HCT116 (cell line): ENCODE results near the gene TLCD1. TPM values are rescaled to one million over a fixed set of nuclear protein-coding genes. Genes with fewer than 3 reads are reported as not detected.

Source experiments
- ATAC-seq: fragments of 200-7000 bp; cut with Tn5 transposase; 2 replicates; pipeline ENCODE4 v1.9.1; 2020; ENCODE audit warnings: mild to moderate bottlenecking, moderate library complexity
- BruUV-seq: library from RNA; stranded (reverse); fragments of 400-500 nt; replicated peaks from 2 replicates; lab custom pipeline; 2021; lab: Mats Ljungman, UMichigan
- CTCF ChIA-PET: fragments of 300-600 bp; sonication (Branson Sonifier 250); formaldehyde crosslinking; loops from one replicate; lab custom pipeline; 2021; ENCODE audit warnings: antibody characterized with exemption; lab: Charles Lee
- POLR2A ChIA-PET: fragments of 300-600, 350-600 bp; sonication (Branson Sonifier 250); formaldehyde crosslinking; loops from one replicate; lab custom pipeline; 2021; ENCODE audit warnings: antibody characterized with exemption; lab: Charles Lee
- RAD21 ChIA-PET, 2 experiments: fragments of 300-600 bp; sonication (Branson Sonifier 250); formaldehyde crosslinking; loops; one replicate each; lab custom pipeline; 2023; ENCODE audit warnings: low total read pairs in 2 of 2; ENCODE audit not compliant: uncharacterized antibody in 2 of 2, unreplicated experiment in 2 of 2, low non-redundant PET in 1 of 2; lab: Charles Lee
- DNase-seq: peaks from one replicate; pipeline ENCODE4 v3.0.0-alpha.2; 2010; ENCODE audit warnings: low read depth, low spot score
- H2AFZ ChIP-seq: fragments of 200-600 bp; shearing (Covaris generic), sonication (generic); 2 replicates; pipeline ENCODE4 v1.6.1; 2017; ENCODE audit warnings: low read depth, mixed run types, mixed read lengths, antibody characterized with exemption, low read length; ENCODE audit not compliant: poor library complexity, severe bottlenecking
- H3K27ac ChIP-seq: 2 replicates; pipeline ENCODE4 v1.5.1; 2012; ENCODE audit warnings: low read depth, low read length
- H3K27me3 ChIP-seq: fragments of 200-600 bp; sonication (generic); 2 replicates; pipeline ENCODE4 v1.6.1; 2016; ENCODE audit warnings: mixed run types, low read length, mixed read lengths; ENCODE audit not compliant: insufficient read depth
- H3K36me3 ChIP-seq, 2 experiments: fragments of 200-500 bp in 1 of 2; fragments of 200-600 bp in 1 of 2; sonication (Bioruptor generic) in 1 of 2; sonication (generic) in 1 of 2; 2 replicates each; pipeline versions ENCODE4 v1.5.1 to v1.6.1; 2014 to 2016; ENCODE audit warnings: low read length in 2 of 2, inconsistent platforms in 1 of 2, mixed read lengths in 1 of 2, mixed run types in 1 of 2; ENCODE audit not compliant: insufficient read depth in 2 of 2, control insufficient read depth in 1 of 2
- H3K4me1 ChIP-seq, 2 experiments: fragments of 200-600 bp in 1 of 2; sonication (generic) in 1 of 2; 2 replicates each; pipeline versions ENCODE4 v1.5.1 to v1.6.1; 2012 to 2017; ENCODE audit warnings: low read length in 2 of 2, inconsistent platforms in 1 of 2, mild to moderate bottlenecking in 1 of 2, mixed read lengths in 1 of 2, mixed run types in 1 of 2, moderate library complexity in 1 of 2; ENCODE audit not compliant: insufficient read depth in 2 of 2, control insufficient read depth in 1 of 2
- H3K4me2 ChIP-seq: fragments of 200-600 bp; sonication (generic); 2 replicates; pipeline ENCODE4 v1.6.1; 2017; ENCODE audit warnings: mixed run types, low read length, mixed read lengths
- H3K4me3 ChIP-seq, 2 experiments: fragments of 200-600 bp in 1 of 2; sonication (generic) in 1 of 2; replicated peaks in 1 of 2; 2 replicates each; pipeline ENCODE4 v1.5.1; 2011 to 2016; ENCODE audit warnings: low read length in 2 of 2, control low read depth in 1 of 2, low read depth in 1 of 2, mild to moderate bottlenecking in 1 of 2, mixed read lengths in 1 of 2, mixed run types in 1 of 2
- H3K79me2 ChIP-seq: fragments of 200-600 bp; sonication (generic); 2 replicates; pipeline ENCODE4 v1.6.1; 2017; ENCODE audit warnings: mild to moderate bottlenecking, mixed run types, low read length, moderate library complexity, mixed read lengths; ENCODE audit not compliant: insufficient read depth
- H3K9ac ChIP-seq: fragments of 200-600 bp; sonication (generic); 2 replicates; pipeline ENCODE4 v1.6.1; 2016; ENCODE audit warnings: low read length, mixed read lengths
- H3K9me2 ChIP-seq: fragments of 200-600 bp; sonication (generic), shearing (Covaris generic); 2 replicates; pipeline ENCODE4 v1.6.1; 2017; ENCODE audit warnings: mixed run types, mild to moderate bottlenecking, moderate library complexity; ENCODE audit not compliant: insufficient read depth
- H3K9me3 ChIP-seq, 2 experiments: fragments of 200-500 bp in 1 of 2; fragments of 200-600 bp in 1 of 2; sonication (Bioruptor generic) in 1 of 2; sonication (generic) in 1 of 2; 2 replicates each; pipeline ENCODE4 v1.6.1; 2014 to 2017; ENCODE audit warnings: low read length in 2 of 2, mixed read lengths in 2 of 2, inconsistent platforms in 1 of 2, low read depth in 1 of 2, mild to moderate bottlenecking in 1 of 2, mixed run types in 1 of 2, moderate library complexity in 1 of 2; ENCODE audit not compliant: control insufficient read depth in 1 of 2, insufficient read depth in 1 of 2
- H4K20me1 ChIP-seq: fragments of 200-600 bp; sonication (generic), shearing (Covaris generic); 2 replicates; pipeline ENCODE4 v1.6.1; 2017; ENCODE audit warnings: mixed run types, mild to moderate bottlenecking, moderate library complexity; ENCODE audit not compliant: insufficient read depth
- CBX3 ChIP-seq: IDR thresholded peaks from 2 replicates; pipeline ENCODE4 v1.6.1; 2012; ENCODE audit warnings: low read depth
- CEBPB ChIP-seq: IDR thresholded peaks from 2 replicates; pipeline ENCODE4 v1.6.1; 2012; ENCODE audit warnings: low read depth
- EZH2phosphoT487 ChIP-seq: fragments of 200-600 bp; IDR thresholded peaks from 2 replicates; pipeline ENCODE4 v1.6.1; 2018; ENCODE audit warnings: antibody characterized with exemption, borderline replicate concordance
- JUND ChIP-seq: IDR thresholded peaks from 2 replicates; pipeline ENCODE4 v1.6.1; 2012
- POLR2AphosphoS5 ChIP-seq: IDR thresholded peaks from 2 replicates; pipeline ENCODE4 v1.6.1; 2011; ENCODE audit warnings: mild to moderate bottlenecking, low read depth, low read length, moderate library complexity
- SIN3A ChIP-seq: IDR thresholded peaks from 2 replicates; pipeline ENCODE4 v1.6.1; 2012; ENCODE audit warnings: low read depth
- TCF7L2 ChIP-seq: IDR thresholded peaks from 2 replicates; pipeline ENCODE4 v1.7.0; 2011; ENCODE audit warnings: borderline replicate concordance, inconsistent platforms; ENCODE audit not compliant: insufficient read depth, insufficient read length; ENCODE audit errors: extremely low read depth
- YY1 ChIP-seq: IDR thresholded peaks from 2 replicates; pipeline ENCODE4 v1.6.1; 2011; ENCODE audit warnings: low read length, low read depth, moderate library complexity, mild to moderate bottlenecking; ENCODE audit not compliant: insufficient replicate concordance; ENCODE audit errors: extremely low read depth
- ZBTB33 ChIP-seq: IDR thresholded peaks from 2 replicates; pipeline ENCODE4 v1.6.1; 2011; ENCODE audit warnings: mild to moderate bottlenecking, low read length, moderate library complexity; ENCODE audit not compliant: insufficient replicate concordance; ENCODE audit errors: extremely low read depth
- ZFX ChIP-seq: fragments of 450-650 bp; IDR thresholded peaks from 2 replicates; pipeline ENCODE4 v1.6.1; 2017
- ZNF274 ChIP-seq: fragments of 200-500 bp; sonication (Bioruptor generic); IDR thresholded peaks from 2 replicates; pipeline ENCODE4 v1.6.1; 2014; ENCODE audit warnings: mild to moderate bottlenecking, low read depth, low read length, inconsistent platforms
- intact Hi-C: fragments of 100-400 bp; cut with micrococcal nuclease; formaldehyde crosslinking; loops from 2 replicates; pipeline ENCODE4 v1.10.0; 2022
- total RNA-seq: library from RNA; stranded (reverse); gene quantifications from one replicate; pipeline ENCODE4 v1.2.1, GENCODE V29; 2021; ENCODE audit not compliant: unreplicated experiment
- TF ChIP-seq, protein P1 (sequence below): IDR thresholded peaks from 2 replicates; pipeline ENCODE4 v1.6.1; 2012; ENCODE audit warnings: low read depth

Gene TLCD1
- total RNA-seq, 1 experiment from 2014 or later = 28.3 TPM

DNA sequence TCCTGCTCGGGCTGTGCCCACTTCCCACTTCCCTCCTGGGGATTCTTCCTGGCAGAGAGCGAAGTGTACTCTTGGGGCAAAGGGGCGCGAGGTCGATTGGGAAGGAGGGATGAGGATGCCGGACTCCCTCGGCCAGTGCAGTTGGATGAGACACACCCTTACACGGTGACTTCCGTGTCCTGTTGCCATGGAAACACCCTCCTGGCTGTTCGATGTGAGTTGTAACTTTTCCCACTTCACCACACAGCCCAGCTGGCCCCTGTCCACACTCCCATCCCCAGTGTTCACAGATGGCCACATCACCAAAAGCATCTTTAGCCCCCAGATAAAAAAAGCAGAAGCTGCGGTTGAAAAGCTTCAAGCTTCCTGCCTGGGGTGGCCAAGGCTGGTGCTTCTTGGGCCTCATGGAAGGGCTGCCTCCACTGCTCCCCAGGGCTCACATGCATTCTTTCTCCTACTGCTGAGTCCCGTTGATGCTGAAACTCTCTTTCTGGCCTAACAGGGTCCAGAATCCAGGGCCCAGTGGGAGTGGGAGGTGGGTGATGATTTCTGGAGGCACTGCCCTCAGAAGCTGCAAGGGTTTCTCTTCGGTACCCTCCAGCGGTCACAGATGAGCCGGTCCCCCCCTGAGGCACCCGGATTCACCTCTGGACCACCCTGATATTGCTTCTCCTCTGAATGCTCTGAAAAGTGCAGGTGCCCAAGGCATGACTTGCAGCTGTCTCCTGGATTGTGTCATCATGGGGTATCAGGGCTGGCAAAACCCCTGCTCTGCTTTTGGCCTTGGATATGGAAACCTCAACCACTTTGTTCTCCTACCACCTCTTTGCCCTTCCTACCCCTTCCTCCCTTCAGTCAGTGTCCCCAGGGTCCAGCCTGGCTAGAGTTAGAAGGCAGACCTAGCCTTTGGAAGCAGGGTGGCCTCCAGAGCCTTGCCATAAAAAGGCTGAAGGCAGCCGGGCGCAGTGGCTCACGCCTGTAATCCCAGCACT, 15.6 kb upstream of the TLCD1 start (continued):
- TF ChIP-seq CEBPB (no peak), SIN3A (no peak)
- TF ChIP-seq, protein P1, sequence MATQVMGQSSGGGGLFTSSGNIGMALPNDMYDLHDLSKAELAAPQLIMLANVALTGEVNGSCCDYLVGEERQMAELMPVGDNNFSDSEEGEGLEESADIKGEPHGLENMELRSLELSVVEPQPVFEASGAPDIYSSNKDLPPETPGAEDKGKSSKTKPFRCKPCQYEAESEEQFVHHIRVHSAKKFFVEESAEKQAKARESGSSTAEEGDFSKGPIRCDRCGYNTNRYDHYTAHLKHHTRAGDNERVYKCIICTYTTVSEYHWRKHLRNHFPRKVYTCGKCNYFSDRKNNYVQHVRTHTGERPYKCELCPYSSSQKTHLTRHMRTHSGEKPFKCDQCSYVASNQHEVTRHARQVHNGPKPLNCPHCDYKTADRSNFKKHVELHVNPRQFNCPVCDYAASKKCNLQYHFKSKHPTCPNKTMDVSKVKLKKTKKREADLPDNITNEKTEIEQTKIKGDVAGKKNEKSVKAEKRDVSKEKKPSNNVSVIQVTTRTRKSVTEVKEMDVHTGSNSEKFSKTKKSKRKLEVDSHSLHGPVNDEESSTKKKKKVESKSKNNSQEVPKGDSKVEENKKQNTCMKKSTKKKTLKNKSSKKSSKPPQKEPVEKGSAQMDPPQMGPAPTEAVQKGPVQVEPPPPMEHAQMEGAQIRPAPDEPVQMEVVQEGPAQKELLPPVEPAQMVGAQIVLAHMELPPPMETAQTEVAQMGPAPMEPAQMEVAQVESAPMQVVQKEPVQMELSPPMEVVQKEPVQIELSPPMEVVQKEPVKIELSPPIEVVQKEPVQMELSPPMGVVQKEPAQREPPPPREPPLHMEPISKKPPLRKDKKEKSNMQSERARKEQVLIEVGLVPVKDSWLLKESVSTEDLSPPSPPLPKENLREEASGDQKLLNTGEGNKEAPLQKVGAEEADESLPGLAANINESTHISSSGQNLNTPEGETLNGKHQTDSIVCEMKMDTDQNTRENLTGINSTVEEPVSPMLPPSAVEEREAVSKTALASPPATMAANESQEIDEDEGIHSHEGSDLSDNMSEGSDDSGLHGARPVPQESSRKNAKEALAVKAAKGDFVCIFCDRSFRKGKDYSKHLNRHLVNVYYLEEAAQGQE = no peak

- no TSS peak for BruUV-seq
- ChIA-PET CTCF (interaction anchor here (0.7 kb wide), 1 partner anchor 13 kb away, joined by 4 read pairs; no protein-coding TSS in a partner anchor), RAD21 (no interaction called here), POLR2A (interaction anchor here (1.1 to 1.6 kb wide), 3 partner anchors 12 to 14 kb away, joined by 4 read pairs; partner anchors contain the start of gene NEK8)
- no peak overlapping the region; the same call in 1 of the 2 replicates for H3K27ac ChIP-seq
- intact Hi-C loops = no loop called here
- H3K36me3 ChIP-seq = peaks cover 0 to 5% of the 10 kb centered on the region in 2 experiments; a peak in 2 of 4 replicates
- no peak for DNase-seq
- H3K27me3 ChIP-seq = no peaks in the 10 kb centered on the region
- ATAC-seq = no peak
- H3K9ac ChIP-seq = no peak overlapping the region
- H3K9me2 ChIP-seq = no peaks in the 10 kb centered on the region
- no peak overlapping the region for H2AFZ ChIP-seq
- H3K4me3 ChIP-seq = no peak overlapping the region
- H3K4me2 ChIP-seq = no peak overlapping the region
- no peaks in the 10 kb centered on the region; the same call in 1 of the 2 replicates for H4K20me1 ChIP-seq
- H3K4me1 ChIP-seq = peaks cover 15 to 36% of the 10 kb centered on the region in 2 experiments
- peaks cover 16% of the 10 kb centered on the region for H3K79me2 ChIP-seq
- no peaks in the 10 kb centered on the region for H3K9me3 ChIP-seq
- TF ChIP-seq ZFX (no peak), ZNF274 (no peak), YY1 (no peak), CEBPB (no peak), EZH2phosphoT487 (no peak), SIN3A (no peak), ZBTB33 (no peak), TCF7L2 (no peak), CBX3 (no peak), JUND (no peak), POLR2AphosphoS5 (no peak)
These were observed 14.6 kb upstream of the TLCD1 start for GRCh38 chr17:28740406-28741357.
